ENCODE data around the gene KLK14.
A peak's percentile ranks its signal among the peaks of the same experiment; 100 is the strongest.

The KLK14 gene

DNA sequence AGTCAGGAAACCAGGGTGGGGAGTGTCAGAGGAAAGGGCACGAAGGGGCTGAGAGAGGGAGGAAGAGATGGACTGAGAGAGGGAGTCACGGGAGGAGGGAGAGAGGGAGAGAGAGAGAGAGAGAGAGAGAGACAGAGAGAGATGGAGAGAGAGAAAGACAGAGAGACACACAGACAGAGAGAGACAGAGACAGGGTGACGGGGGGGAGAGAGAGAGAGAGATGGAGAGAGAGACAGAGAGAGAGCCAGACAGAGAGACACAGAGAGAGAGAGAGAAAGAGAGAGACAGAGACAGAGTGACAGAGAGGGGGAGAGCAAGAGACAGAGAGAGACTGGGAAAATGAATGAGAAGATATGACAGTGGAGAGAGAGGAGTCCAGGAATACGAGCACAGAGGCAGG, 494 bp upstream of the KLK14 start:
- DNase-seq = no peak

- no peak for DNase-seq
These were observed 1.2 kb downstream of the KLK14 start for GRCh38 chr19:51081476-51081875.

DNA sequence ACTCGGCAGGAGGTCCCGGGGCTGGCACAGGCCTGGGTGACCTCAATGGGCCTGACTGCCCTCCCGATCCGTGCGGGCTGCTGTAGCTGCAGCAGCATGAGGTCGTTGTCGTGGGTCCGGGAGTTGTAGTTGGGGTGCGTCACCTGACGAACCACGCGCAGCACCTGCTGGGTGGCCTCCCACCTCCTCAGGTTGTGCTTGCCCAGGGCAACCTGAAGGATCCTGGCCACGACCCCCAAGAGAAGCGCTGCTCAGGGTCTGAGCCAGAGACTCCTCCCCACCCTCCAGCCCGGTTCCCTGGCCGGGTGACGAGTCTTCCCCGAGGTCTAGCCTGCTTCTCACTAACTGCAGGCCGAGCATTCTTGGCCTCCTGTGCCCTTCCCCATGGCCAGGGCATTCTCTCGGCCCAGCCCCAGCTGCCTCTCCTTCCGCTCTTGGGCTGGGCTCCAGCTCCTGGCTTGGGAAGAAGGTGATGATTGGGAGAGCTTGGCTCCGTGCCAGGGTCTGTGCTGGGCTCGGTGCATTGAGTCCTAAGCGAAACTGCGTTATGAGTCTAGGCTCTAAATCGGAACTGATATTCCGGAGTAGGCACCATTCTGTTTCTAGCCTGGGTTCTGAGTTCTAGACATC, 3.1 kb downstream of the KLK14 start:
- no peak for DNase-seq

DNA sequence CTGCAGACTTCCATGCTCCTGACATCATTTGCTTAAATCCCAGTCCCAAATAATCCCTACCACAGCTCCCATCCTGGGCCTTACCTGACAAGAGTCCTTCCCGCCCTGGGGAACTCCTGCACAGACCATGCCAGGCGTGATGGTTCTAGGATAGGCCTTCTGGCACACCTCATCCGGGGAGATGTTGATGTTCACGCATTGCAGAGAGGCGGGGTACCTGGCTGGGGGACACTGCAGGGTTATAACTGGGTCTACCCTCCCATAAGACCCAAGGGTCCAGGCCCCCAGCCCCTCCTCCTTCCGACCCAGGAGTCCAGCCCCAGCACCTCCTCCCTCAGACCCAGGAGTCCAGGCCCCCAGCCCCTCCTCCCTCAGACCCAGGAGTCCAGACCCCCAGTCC, 4.0 kb downstream of the KLK14 start:
- no peak for DNase-seq

GRCh38 chr19:51078104-51078503, 4.6 kb downstream of the KLK14 start:
- DNase-seq = no peak

DNA sequence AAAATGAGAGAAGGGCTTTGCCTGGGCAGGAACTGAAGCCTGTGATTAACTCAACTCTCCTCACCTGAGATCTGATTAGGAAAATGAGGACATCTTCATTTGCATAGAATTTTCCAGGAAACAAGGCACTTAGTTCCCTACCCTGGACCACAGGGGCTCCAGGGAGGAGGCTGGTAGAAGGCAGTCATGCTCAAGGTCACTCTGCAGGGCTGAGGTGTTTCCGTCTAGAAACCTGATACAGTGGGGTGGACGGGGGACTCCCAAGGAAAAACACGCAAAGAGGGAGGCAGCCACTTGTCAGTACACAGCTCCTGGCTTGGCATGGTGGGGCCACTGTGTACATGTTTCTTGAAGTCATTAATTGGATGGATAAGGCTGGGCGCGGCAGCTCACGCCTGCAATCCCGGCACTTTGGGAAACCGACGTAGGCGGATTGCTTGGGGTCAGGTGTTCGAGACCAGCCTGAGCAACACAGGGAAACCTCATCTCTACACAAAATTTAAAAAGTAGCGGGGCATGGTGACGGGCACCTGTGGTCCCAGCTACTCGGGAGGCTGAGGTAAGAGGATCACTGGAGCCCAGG, 6.0 kb downstream of the KLK14 start:
- no peak for DNase-seq

DNA sequence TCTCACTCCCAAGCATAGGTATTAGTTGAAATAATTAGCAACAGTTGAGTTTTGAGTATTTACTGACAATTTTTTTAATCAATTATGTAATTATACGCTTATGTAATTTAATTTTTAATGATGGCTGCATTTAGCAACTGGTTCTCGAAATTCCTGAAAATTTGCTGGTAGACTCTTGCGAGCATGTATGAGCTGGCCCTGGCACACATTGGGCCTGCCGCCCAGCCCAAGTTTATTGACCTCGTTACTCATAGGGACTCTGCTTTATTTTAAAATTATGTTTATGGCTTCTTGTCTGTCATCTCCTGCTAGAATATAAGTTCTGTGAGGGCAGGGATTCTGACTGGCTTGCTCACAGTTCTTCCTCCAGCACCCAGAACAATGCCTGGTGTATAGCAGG, 6.7 kb downstream of the KLK14 start:
- no peak for DNase-seq

GRCh38 chr19:51071095-51071405, 11.6 kb downstream of the KLK14 start:
- no peak for DNase-seq

- no peak for DNase-seq
These were observed 12.2 kb downstream of the KLK14 start for GRCh38 chr19:51070334-51071094.

- DNase-seq = no peak
These were observed 16.1 kb downstream of the KLK14 start for GRCh38 chr19:51066393-51067186.

DNA sequence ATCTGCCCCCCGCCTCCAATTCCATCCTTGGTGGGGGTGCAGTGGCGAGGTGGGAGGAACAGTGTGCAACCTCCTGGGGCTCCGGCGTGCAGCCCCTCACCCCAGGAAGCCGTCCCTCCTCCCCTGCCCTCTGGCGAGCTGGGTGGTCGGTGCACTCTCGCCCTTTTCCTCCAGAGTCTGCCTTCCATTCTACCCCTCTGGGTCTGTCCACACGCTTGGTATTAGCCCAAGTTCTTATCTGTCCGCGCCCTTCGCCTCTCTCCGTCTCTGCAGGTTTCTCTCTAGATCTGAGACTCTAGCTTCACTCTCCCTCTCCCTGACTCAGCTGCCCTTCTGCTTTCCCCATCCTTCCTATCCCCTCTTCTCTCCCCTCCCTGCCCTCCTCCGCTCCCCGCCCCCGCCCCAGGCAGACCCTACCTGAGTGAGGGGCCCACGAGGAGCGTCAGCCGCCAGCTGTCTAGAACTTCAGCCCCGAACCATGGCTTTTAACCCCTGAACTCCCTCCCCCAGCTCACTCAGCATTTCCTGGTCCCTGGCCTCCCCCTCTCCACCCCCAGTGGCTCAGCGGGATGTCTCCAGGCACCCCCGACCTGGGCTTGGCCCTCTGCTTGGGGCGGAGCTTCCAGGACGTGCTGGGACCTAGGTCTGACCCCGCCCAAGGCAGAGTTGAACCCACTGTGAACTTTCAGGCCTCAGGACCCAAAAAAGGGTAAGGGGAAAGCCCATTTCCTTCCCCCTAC, 17.3 kb downstream of the KLK14 start:
- no peak for DNase-seq

DNA sequence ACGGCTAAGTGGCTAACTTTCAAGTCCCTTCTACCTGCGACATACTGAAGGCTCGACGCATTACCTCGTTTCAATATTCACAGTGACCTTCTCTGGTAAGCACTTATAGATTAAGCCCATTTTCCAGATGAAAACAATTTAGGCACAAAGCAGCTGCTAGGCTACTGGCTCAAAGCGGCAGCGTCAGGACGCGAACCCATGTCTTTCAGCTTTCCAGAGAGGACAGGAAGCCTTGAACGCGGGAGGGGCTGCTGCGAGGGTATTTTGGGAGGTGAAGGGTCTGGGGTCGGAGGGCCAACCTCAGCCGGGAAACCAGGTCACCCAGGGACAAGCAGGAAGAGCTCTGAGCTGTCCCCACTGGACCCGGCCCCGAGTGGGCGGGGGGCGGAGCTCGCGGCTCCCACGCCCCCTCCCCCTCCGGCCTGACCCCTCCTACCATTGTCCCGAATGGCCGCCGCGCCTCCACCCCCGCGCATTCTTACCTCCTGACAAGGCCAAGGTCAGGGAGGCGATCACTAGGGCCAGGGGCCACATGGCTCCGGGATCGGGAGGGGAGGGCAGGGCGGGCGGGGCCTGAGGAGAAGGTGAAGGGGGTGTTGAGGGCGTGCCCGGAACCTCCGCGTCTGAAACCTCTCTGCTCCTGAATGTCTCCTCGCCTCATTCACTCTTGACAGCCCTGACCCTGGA, 18.0 kb downstream of the KLK14 start, which contains the start of gene KLK13:
TSS of gene KLK13 (minus strand) at position 559 of the 687 bp plus-strand sequence. CDS start at position 534, 25 bp downstream.
- DNase-seq = peak; percentile 1

DNA sequence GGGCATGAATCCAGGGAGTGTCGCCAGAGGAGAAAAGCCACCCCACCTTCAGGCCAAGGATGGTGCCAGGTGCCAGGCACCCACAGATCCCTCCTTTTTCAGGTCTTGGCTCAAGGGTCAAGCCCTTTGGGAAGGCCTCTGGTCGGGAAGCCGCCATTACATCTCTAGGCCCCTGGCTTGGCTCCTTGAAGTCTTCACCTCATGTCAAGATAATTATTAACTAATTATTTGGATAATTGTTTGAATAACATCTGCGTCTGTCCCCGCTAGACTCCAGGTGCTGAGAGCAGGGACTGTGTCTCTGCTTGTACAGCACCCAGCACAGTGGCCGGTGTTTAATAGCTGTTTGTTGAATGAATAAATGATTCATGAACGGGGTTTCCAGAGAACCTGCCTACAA, 19.0 kb downstream of the KLK14 start:
- DNase-seq = no peak

- DNase-seq = no peak
These were observed 21.7 kb downstream of the KLK14 start for GRCh38 chr19:51060973-51061372.

GRCh38 chr19:51060336-51060735, 22.4 kb downstream of the KLK14 start:
- no peak for DNase-seq

GRCh38 chr19:51059715-51060114, 23.0 kb downstream of the KLK14 start:
- no peak for DNase-seq

DNA sequence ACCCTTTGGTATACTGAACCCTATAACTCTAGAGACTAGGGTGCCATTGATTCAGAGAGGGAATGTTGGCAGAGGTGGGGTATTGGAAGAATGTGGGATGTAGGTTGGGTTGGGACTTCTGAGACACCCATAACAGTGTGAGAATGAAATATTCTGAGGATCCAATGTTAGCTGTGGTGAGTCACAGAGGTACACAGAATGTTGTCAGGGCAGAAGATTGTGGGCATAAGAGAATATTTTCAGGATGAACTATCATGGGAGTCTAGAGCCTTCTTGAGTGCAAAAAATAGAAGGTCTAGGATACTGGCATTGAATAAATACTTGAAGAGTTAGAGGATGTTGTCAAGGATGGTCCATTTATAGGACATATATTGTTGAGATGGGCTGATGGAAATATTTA, 26.8 kb downstream of the KLK14 start:
- DNase-seq = no peak

DNA sequence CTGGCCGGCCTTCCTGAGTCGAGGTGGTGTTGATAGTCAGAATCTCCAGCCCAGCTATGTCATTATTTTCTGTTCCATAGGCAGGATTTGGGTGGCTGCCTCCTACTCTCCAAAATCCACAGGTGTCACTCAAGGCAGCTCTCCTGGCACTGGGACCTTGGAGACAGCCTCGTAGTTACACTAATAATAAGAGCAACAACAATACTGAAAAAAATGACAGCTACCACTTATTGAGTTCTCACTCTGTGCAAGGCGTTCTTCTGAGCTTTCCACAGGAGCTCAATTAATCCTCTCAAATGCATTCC, 35.7 kb downstream of the KLK14 start:
- no peak for DNase-seq

DNA sequence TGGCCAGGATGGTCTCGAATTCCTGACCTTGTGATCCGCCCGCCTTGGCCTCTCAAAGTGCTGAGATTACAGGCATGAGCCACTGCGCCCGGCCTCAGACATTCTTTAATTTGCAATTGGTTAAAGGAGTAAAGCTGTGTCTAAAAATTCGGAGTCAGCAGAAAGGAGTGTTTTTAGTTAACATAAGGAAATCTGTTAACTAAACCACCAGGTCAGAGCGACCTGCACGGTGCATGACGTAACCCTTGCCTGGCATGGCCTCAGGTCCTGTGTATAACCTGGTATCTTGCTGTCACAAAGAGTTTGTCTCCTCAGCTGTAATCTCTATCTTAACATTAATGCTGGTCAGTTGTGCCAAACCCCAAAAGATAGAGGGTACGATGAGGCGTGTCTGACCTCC, 38.4 kb downstream of the KLK14 start:
- DNase-seq = no peak

GRCh38 chr19:51043497-51043896, 39.2 kb downstream of the KLK14 start:
- DNase-seq = no peak

GRCh38 chr19:51040151-51040550, 42.5 kb downstream of the KLK14 start:
- DNase-seq = no peak

- DNase-seq = no peak
These were observed 46.2 kb downstream of the KLK14 start for GRCh38 chr19:51036519-51036918.

- no peak for DNase-seq
These were observed 48.0 kb downstream of the KLK14 start, which contains the start of gene KLK12 for GRCh38 chr19:51034704-51035103. Gene KLK12 (minus strand): TSS chr19:51035002. CDS start chr19:51034621, 381 bp downstream.

Data from kidney glomerular epithelial cell (primary cell).